T-cell (primary cell): ENCODE results near the gene TXLNB. TPM values are rescaled to one million over a fixed set of nuclear protein-coding genes. Genes with fewer than 3 reads are reported as not detected.

Experiments
- ATAC-seq, 4 experiments: fragments of 200-7000 bp in 3 of 4; fragments of 150-1000 bp in 1 of 4; cut with Tn5 transposase; replicated peaks in 1 of 4; 1 replicate in 3 of 4; 2 replicates in 1 of 4; pipeline ENCODE4 v1.10.0; 2021; ENCODE audit warnings: moderate library complexity in 3 of 4, mild to moderate bottlenecking in 2 of 4, moderate number of reproducible peaks in 1 of 4
- CTCF ChIA-PET, 2 donors: fragments of 300-600 bp; sonication (Branson Sonifier 250); formaldehyde crosslinking; loops; one replicate each; lab custom pipeline; 2022; ENCODE audit warnings: antibody characterized with exemption in 2 of 2; lab: Charles Lee
- POLR2A ChIA-PET, 2 donors: fragments of 300-600 bp; sonication (Branson Sonifier 250); formaldehyde crosslinking; loops; one replicate each; lab custom pipeline; 2022; ENCODE audit warnings: antibody characterized with exemption in 2 of 2; lab: Charles Lee
- DNase-seq, 35 experiments: peaks; one replicate each; pipeline versions ENCODE4 v3.0.0 to v3.0.0-alpha.2; 2013 to 2023
- H3K27ac ChIP-seq: one replicate; pipeline ENCODE4 v1.5.1; 2013; ENCODE audit warnings: low read length
- H3K27me3 ChIP-seq, 2 experiments: replicated peaks in 1 of 2; 1 replicate in 1 of 2; 2 replicates in 1 of 2; pipeline versions ENCODE4 v1.6.1 to v1.7.0; 2013; ENCODE audit warnings: low read length in 1 of 2, mixed read lengths in 1 of 2; ENCODE audit not compliant: control insufficient read depth in 2 of 2, insufficient read depth in 2 of 2; ENCODE audit errors: extremely low read depth in 1 of 2
- H3K36me3 ChIP-seq, 2 donors: 1 replicate in 1 of 2; 2 replicates in 1 of 2; pipeline versions ENCODE4 v1.6.1 to v1.7.0; 2013; ENCODE audit warnings: low read length in 1 of 2; ENCODE audit not compliant: control insufficient read depth in 2 of 2, insufficient read depth in 1 of 2; ENCODE audit errors: extremely low read depth in 1 of 2
- H3K4me1 ChIP-seq, 2 experiments: 1 replicate in 1 of 2; 2 replicates in 1 of 2; pipeline versions ENCODE4 v1.6.1 to v1.7.0; 2013; ENCODE audit warnings: low read length in 2 of 2, mixed read lengths in 1 of 2; ENCODE audit not compliant: insufficient read depth in 2 of 2, control insufficient read depth in 1 of 2; ENCODE audit errors: extremely low read depth in 1 of 2
- H3K4me3 ChIP-seq, 2 donors: 1 replicate in 1 of 2; 2 replicates in 1 of 2; pipeline versions ENCODE4 v1.5.1 to v1.7.0; 2013; ENCODE audit warnings: mild to moderate bottlenecking in 2 of 2, low read length in 1 of 2, moderate library complexity in 1 of 2; ENCODE audit not compliant: control insufficient read depth in 1 of 2; ENCODE audit errors: extremely low read depth in 1 of 2
- H3K9me3 ChIP-seq: 2 replicates; pipeline ENCODE4 v1.7.0; 2013
- H3K27ac Mint-ChIP-seq, 2 donors: one replicate each; pipeline ENCODE4 v1.8.0; 2020 to 2021; ENCODE audit warnings: mild to moderate bottlenecking in 2 of 2, mixed read lengths in 2 of 2
- H3K27me3 Mint-ChIP-seq, 2 donors: one replicate each; pipeline ENCODE4 v1.8.0; 2021 to 2022; ENCODE audit warnings: mixed read lengths in 2 of 2
- H3K36me3 Mint-ChIP-seq: one replicate; pipeline ENCODE4 v1.8.0; 2021; ENCODE audit warnings: mixed read lengths
- H3K4me1 Mint-ChIP-seq, 3 donors: one replicate each; pipeline ENCODE4 v1.8.0; 2020 to 2022; ENCODE audit warnings: mixed read lengths in 3 of 3, mild to moderate bottlenecking in 1 of 3
- H3K4me3 Mint-ChIP-seq, 3 donors: one replicate each; pipeline ENCODE4 v1.8.0; 2020 to 2022; ENCODE audit warnings: mild to moderate bottlenecking in 3 of 3, mixed read lengths in 3 of 3, moderate library complexity in 3 of 3
- H3K9me3 Mint-ChIP-seq, 3 donors: one replicate each; pipeline ENCODE4 v1.8.0; 2020 to 2022; ENCODE audit warnings: mixed read lengths in 3 of 3
- WGBS: methylation state at CpG from one replicate; pipeline ENCODE4 v1.1.5; 2013; ENCODE audit warnings: missing lambda C conversion rate; ENCODE audit not compliant: insufficient coverage; 5-methylcytosine and 5-hydroxymethylcytosine counted together
- total RNA-seq, 35 experiments: library from RNA in 6 of 35; stranded (reverse) in 6 of 35; fragments of 120-200 nt in 1 of 35; gene quantifications; one replicate each; pipeline versions ENCODE4 v1.2.1 to v1.2.4 and lab custom pipeline; 2013 to 2026

Gene TXLNB
- total RNA-seq, 5 donors from 2014 or later (not counting 1 experiment from before 2014, with no cell fraction given) = 0.41 to 0.92 (median 0.72) TPM

DNA sequence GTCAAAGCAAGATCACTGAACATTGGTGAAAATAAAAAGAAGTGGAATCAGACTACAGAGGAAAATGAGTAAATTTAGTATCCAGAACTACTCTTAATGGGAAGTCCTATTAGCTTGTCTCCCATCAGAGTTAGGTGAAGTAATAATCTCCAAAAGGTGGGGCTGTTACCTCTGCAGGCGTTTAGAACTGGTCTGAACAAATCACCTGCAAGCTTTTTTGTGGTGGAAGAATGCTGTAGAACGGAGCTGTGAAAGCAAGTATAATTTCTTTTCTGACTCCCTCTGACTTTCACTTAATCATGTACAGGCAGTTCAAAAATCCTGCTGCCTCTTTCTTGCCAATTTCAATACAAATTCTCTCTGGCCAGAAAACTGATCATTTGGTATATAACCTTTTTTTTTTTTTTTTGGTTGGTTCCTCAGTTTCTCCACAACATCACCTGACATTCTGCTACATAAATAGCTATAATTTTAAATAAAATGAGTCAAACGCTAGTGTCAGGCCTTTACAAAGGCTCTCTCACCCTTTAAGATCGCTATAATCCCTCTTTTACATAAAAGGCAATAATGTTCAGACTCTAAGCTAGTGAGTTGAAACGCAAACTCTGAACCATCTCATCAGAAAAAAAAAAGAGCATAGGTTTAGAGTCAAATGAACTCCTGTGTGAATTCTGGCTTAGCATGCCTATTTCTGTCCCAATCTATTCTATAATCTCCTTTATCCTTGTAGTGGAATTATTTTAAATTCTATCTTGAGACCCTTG lies 43.8 kb upstream of the TXLNB start:
- Mint-ChIP-seq H3K9me3 (no peaks in the 10 kb centered on the region), H3K27ac (no peak overlapping the region), H3K4me3 (no peak overlapping the region), H3K36me3 (no peaks in the 10 kb centered on the region), H3K4me1 (peaks cover 0 to 3% (median 0%) of the 10 kb centered on the region in 3 donors), H3K27me3 (no peaks in the 10 kb centered on the region)
- no peak for ATAC-seq
- WGBS = no CpG with 5 or more reads among the region's 5 CpGs
- no peak overlapping the region for H3K27ac ChIP-seq
- H3K27me3 ChIP-seq = no peaks in the 10 kb centered on the region
- DNase-seq = no peak
- H3K4me1 ChIP-seq = no peaks in the 10 kb centered on the region
- POLR2A ChIA-PET = interaction anchor here in 1 of 2 donors (0.7 kb wide), 1 partner anchor 118 kb away, joined by 7 read pairs; no protein-coding TSS in a partner anchor
- H3K9me3 ChIP-seq = no peaks in the 10 kb centered on the region
- no peak overlapping the region for H3K4me3 ChIP-seq
- no peaks in the 10 kb centered on the region for H3K36me3 ChIP-seq
- CTCF ChIA-PET = no interaction called here

DNA sequence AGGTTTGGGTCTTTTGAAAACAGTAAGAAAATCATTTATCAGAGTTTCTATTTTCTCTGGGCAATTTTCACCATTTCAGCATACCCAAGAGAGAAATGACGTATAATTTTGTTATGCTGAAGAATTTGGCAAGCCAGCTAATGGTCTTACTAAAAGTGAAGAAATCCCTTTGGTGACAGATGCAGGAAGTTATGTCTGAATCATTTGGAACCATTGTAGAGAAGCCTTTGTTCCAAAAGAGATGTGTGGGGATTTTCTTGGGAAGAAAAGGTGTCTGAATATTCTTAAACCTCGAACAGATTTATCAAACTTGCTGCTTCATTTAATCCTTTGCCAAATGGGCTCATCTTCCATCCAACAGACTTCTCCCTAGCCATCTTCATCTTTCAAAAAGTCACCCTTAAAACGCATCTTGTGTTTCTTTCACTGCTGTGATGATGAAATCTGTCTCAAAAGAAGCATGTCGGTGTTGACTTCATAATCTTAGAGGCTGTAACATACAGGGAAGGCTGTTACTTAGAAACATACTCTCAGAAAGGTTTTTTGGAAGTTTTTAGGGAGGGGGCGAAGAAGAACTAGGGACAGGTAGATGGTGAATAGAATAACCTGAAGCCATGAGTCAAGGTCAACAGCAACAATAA lies 43.1 kb upstream of the TXLNB start:
- Histone ChIP-seq H3K9me3 (no peaks in the 10 kb centered on the region), H3K27ac (no peak overlapping the region), H3K4me1 (no peaks in the 10 kb centered on the region), H3K27me3 (no peaks in the 10 kb centered on the region), H3K4me3 (no peak overlapping the region), H3K36me3 (no peaks in the 10 kb centered on the region)
- WGBS = 100% methylated on average over 3 of the region's 5 CpGs
- no peaks in the 10 kb centered on the region for H3K9me3 Mint-ChIP-seq
- POLR2A ChIA-PET = no interaction called here
- no peak overlapping the region for H3K27ac Mint-ChIP-seq
- H3K27me3 Mint-ChIP-seq = no peaks in the 10 kb centered on the region
- no peaks in the 10 kb centered on the region for H3K36me3 Mint-ChIP-seq
- peaks cover 0 to 3% (median 2%) of the 10 kb centered on the region in 3 donors for H3K4me1 Mint-ChIP-seq
- DNase-seq (no peak), ATAC-seq (no peak)
- no peak overlapping the region for H3K4me3 Mint-ChIP-seq
- CTCF ChIA-PET = no interaction called here

DNA sequence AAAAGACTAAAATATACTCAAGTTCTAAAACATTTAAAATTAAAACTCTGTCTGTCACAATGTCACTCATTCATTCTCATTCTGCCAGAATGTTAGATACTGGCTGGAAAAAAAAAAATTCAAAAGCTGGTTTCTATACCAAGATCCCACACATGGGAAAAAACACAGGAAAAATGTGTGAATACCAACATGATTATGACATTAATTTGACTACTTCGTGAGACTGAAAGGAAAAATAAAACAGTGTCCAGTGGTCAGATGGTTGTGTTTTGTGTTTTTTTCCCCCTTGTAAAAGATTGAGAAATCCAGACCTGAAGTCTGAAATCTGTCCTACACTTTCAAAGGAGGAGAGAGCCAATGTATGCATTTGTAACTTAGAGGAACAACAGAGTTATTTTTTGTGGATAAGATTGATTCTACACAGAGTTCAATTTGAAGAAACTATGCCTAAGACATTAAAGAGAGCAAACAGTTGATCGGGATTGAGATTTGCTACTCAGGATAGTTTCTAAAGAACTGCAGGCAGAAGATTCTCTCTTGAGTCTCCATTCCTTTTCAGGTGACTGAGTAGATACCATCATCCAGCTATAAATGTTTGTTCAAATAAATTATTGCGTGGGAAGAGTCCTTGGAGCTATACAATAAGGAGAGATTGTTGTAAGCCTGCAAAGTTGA lies 39.2 kb upstream of the TXLNB start:
- no peaks in the 10 kb centered on the region for H3K27me3 ChIP-seq
- Mint-ChIP-seq H3K27ac (no peak overlapping the region), H3K27me3 (no peaks in the 10 kb centered on the region), H3K9me3 (no peaks in the 10 kb centered on the region), H3K4me3 (no peak overlapping the region), H3K36me3 (no peaks in the 10 kb centered on the region), H3K4me1 (peaks cover 5 to 7% (median 7%) of the 10 kb centered on the region in 3 donors)
- no peaks in the 10 kb centered on the region for H3K36me3 ChIP-seq
- no peak overlapping the region for H3K4me3 ChIP-seq
- no peak for ATAC-seq
- H3K27ac ChIP-seq = no peak overlapping the region
- ChIA-PET POLR2A (interaction anchor here in 1 of 2 donors (0.6 kb wide), 1 partner anchor 517 kb away, joined by 3 read pairs; no protein-coding TSS in a partner anchor), CTCF (interaction anchor here in 1 of 2 donors (0.8 kb wide), 1 partner anchor 112 kb away, joined by 3 read pairs; no protein-coding TSS in a partner anchor)
- WGBS = no CpG with 5 or more reads among the region's 3 CpGs
- no peak for DNase-seq
- H3K4me1 ChIP-seq = peaks cover 0 to under 1% of the 10 kb centered on the region in 2 experiments
- H3K9me3 ChIP-seq = no peaks in the 10 kb centered on the region

DNA sequence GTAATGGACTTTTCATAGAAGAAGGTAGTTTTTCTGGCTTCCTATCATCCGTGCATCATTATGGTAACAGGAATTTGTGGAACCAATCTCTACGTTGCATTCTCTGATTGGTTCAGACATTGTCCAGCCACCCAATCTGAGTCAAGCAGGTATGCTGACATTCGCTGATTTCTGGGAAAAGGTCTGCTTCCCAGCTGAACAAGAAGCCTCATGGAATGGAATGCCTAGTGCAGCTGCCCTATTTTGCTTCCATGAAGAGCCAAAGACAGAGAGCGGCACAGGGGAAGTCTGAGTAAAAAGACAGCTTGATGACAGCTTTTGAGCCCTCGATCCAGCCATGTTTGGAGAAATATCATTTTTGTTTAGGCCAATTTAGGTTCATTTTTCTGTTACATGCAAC lies 38.5 kb upstream of the TXLNB start:
- Histone ChIP-seq H3K9me3 (no peaks in the 10 kb centered on the region), H3K4me1 (peaks cover 2 to 5% of the 10 kb centered on the region in 2 experiments), H3K4me3 (no peak overlapping the region), H3K27me3 (no peaks in the 10 kb centered on the region), H3K27ac (no peak overlapping the region), H3K36me3 (no peaks in the 10 kb centered on the region)
- H3K4me1 Mint-ChIP-seq = peaks cover 11 to 13% (median 11%) of the 10 kb centered on the region in 3 donors
- no peak for DNase-seq
- 84% methylated on average over 3 of the region's 5 CpGs for WGBS
- ATAC-seq = no peak
- no peak overlapping the region for H3K4me3 Mint-ChIP-seq
- no peaks in the 10 kb centered on the region for H3K9me3 Mint-ChIP-seq
- POLR2A ChIA-PET = interaction anchor here in 1 of 2 donors (0.6 kb wide), 1 partner anchor 518 kb away, joined by 3 read pairs; no protein-coding TSS in a partner anchor
- no peaks in the 10 kb centered on the region for H3K27me3 Mint-ChIP-seq
- CTCF ChIA-PET = interaction anchor here in 1 of 2 donors (0.5 kb wide), 1 partner anchor 38 kb away, joined by 4 read pairs; no protein-coding TSS in a partner anchor
- no peaks in the 10 kb centered on the region for H3K36me3 Mint-ChIP-seq
- no peak overlapping the region for H3K27ac Mint-ChIP-seq

DNA sequence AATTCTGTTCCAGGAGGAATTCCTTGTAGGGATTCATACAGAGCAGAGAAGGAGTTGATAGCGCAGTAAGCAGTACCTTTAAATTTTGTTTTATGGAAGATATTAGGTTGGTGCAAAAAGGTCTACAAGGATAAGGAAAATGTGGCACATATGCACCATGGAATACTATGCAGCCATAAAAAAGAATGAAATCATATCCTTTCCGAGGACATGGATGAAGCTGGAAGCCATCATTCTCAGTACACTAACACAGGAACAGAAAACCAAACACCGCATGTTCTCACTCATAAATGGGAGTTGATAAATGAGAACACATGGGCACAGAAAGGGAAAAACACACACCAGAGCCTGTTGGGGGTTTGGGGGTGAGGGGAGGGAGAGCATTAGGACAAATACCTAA lies 37.4 kb upstream of the TXLNB start:
- Mint-ChIP-seq H3K9me3 (no peaks in the 10 kb centered on the region), H3K36me3 (no peaks in the 10 kb centered on the region), H3K4me3 (no peak overlapping the region), H3K4me1 (peaks cover 16 to 20% (median 18%) of the 10 kb centered on the region in 3 donors), H3K27ac (no peak overlapping the region), H3K27me3 (no peaks in the 10 kb centered on the region)
- WGBS = no CpG with 5 or more reads among the region's 3 CpGs
- no peaks in the 10 kb centered on the region for H3K9me3 ChIP-seq
- ATAC-seq (no peak), DNase-seq (no peak)
- H3K36me3 ChIP-seq = no peaks in the 10 kb centered on the region
- H3K4me1 ChIP-seq = peaks cover 3 to 12% of the 10 kb centered on the region in 2 experiments
- H3K4me3 ChIP-seq = no peak overlapping the region
- POLR2A ChIA-PET = interaction anchor here (0.6 to 0.7 kb wide), 3 partner anchors 109 to 1416 kb away, joined by 3 to 5 read pairs (median 4); no protein-coding TSS in a partner anchor
- CTCF ChIA-PET = no interaction called here
- H3K27ac ChIP-seq = no peak overlapping the region
- no peaks in the 10 kb centered on the region for H3K27me3 ChIP-seq

DNA sequence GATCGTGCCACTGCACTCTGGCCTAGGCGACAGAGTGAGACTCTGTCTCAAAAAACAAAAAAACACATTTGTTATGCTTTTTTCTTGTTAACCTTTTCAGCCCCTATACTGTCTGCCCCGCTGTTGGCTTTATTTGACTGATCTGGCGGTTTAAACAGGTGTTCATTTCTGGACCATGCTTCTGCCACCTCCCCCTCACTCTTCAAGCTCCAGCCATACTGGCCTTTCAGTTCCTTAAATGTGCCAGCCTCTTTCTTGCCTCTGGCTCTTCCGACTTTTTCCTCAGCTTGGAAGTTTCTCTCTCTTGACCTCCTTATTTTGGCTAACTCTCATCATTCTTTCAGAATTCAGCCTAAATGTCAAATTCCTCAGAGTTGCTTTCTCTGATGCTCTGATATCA lies 35.2 kb upstream of the TXLNB start:
- WGBS = 94% methylated on average over 4 of the region's 5 CpGs
- Histone ChIP-seq H3K27ac (no peak overlapping the region), H3K36me3 (no peaks in the 10 kb centered on the region), H3K9me3 (no peaks in the 10 kb centered on the region), H3K4me1 (peaks cover 7 to 30% of the 10 kb centered on the region in 2 experiments), H3K27me3 (no peaks in the 10 kb centered on the region), H3K4me3 (no peak overlapping the region)
- H3K27me3 Mint-ChIP-seq = no peaks in the 10 kb centered on the region
- H3K27ac Mint-ChIP-seq = no peak overlapping the region
- H3K4me1 Mint-ChIP-seq = peaks cover 33 to 38% (median 38%) of the 10 kb centered on the region in 3 donors
- no peak overlapping the region for H3K4me3 Mint-ChIP-seq
- ChIA-PET CTCF (no interaction called here), POLR2A (interaction anchor here in 1 of 2 donors (0.6 kb wide), 1 partner anchor 155 kb away, joined by 3 read pairs; no protein-coding TSS in a partner anchor)
- ATAC-seq (no peak), DNase-seq (no peak)
- no peaks in the 10 kb centered on the region for H3K36me3 Mint-ChIP-seq
- H3K9me3 Mint-ChIP-seq = no peaks in the 10 kb centered on the region
